ENCODE measurements around the gene PIK3CA.

Gene PIK3CA

DNA sequence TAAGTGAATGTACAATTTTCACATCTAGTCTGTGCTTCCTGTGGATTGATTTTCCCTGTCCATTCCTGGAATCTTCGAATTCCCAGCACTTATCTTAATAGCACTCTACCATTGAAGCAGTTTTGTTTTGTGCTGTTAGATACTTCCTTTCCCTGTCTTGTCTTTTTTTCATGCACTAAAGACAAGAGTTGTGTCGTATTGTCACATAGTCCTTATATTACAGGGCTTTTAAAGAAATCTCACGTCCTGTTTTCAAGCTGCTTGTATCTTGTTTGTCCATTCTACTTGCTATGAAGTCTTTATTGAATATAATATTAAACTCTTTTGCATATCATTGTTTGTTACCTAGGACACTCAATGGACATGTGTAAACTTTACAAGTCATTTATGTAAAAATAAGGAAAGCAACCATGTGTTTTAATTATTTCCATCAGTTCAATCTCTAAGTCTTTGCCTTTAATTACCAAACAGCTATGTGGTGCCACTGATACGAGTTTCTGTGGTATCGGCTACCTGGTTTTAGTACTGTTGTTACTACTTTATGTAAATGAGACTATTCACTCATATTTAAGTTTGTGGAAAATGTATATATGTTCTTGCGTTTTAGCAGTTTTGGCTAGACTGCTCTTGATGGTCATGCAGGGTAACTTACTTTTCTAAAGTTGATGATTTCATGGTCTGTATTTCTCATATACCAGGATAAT, 10.3 kb downstream of the PIK3CA start:
- TF ChIP-seq CTCF (IDR thresholded peaks at IDR 0.05; ENCODE audit: borderline replicate concordance, insufficient read depth, low read depth, low read length) = no peak
- no peak overlapping the region for H3K4me3 ChIP-seq (ENCODE audit: low read depth, low read length)

GRCh38 chr3:179163503-179163902, 15.3 kb downstream of the PIK3CA start:
- TF ChIP-seq CTCF (IDR thresholded peaks at IDR 0.05; ENCODE audit: borderline replicate concordance, insufficient read depth, low read depth, low read length) = no peak
- H3K4me3 ChIP-seq (ENCODE audit: low read depth, low read length) = no peak overlapping the region

DNA sequence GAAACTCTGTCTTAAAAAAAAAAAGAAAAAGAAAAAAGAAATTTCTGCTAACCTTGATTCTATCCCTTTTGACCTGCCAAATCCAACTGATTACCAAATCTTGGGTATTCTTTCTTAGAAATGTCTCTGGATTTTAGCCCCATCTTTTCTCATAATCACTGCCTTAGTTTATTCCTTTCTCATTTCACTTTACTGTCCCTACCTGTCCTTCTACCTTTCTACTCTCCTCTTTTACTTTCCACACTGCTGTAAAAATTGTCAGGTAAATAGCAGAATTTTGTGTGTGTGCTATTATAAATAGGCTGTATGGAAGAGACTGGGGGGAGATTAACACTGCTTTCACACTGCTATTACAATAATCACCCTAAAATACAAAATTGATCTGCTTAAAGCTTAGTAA, 16.7 kb downstream of the PIK3CA start:
- TF ChIP-seq CTCF (IDR thresholded peaks at IDR 0.05; ENCODE audit: borderline replicate concordance, insufficient read depth, low read depth, low read length) = no peak
- H3K4me3 ChIP-seq (ENCODE audit: low read depth, low read length) = no peak overlapping the region

- no peak overlapping the region for H3K4me3 ChIP-seq (ENCODE audit: low read depth, low read length)
Observed at GRCh38 chr3:179166561-179167201, 18.5 kb downstream of the PIK3CA start.

GRCh38 chr3:179168918-179169317, 20.8 kb downstream of the PIK3CA start:
- TF ChIP-seq CTCF (IDR thresholded peaks at IDR 0.05; ENCODE audit: borderline replicate concordance, insufficient read depth, low read depth, low read length) = no peak

More at GRCh38 chr3:179166561-179167201, 18.5 kb downstream of the PIK3CA start:
- no peak for TF ChIP-seq CTCF (IDR thresholded peaks at IDR 0.05; ENCODE audit: borderline replicate concordance, insufficient read depth, low read depth, low read length)

DNA sequence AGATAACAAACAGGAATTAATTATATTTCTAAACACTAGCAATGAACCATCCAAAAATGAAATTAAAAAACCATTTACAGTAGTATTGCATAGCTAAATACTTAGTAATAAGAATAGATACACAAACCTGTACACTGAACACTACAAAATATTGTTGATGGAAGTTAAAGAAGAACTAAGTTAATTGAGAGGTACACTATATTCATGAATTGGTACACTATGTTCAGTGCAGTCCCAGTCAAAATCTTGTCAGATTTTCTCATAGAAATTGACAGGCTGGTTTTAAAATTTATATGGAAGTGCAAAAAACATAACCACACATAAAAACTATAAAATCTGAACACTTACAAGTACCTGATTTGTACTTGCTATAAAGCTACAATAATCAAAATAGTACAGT, 24.4 kb downstream of the PIK3CA start:
- H3K4me3 ChIP-seq (ENCODE audit: low read depth, low read length) = no peak overlapping the region
- TF ChIP-seq CTCF (IDR thresholded peaks at IDR 0.05; ENCODE audit: borderline replicate concordance, insufficient read depth, low read depth, low read length) = no peak

More at GRCh38 chr3:179168918-179169317, 20.8 kb downstream of the PIK3CA start:
- H3K4me3 ChIP-seq (ENCODE audit: low read depth, low read length) = no peak overlapping the region

DNA sequence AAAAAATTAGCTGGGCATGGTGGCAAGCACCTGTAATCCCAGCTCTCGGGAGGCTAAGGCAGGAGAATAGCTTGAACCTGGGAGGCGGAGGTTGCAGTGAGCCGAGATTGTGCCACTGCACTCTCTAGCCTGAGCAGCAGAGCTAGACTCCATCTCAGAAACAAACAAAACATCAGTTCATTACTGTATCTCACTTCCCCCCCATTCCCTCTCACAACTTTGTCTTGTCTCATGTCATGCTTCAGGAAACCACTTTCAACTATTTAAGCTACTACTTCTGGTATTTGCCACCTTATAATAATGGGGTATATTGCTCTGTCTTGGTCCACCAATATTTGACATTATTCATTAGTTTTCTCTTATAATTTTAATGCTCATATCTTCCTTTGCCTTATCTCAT, 26.2 kb downstream of the PIK3CA start:
- no peak for TF ChIP-seq CTCF (IDR thresholded peaks at IDR 0.05; ENCODE audit: borderline replicate concordance, insufficient read depth, low read depth, low read length)

More for the DNA sequence above, 26.2 kb downstream of the PIK3CA start:
- no peak overlapping the region for H3K4me3 ChIP-seq (ENCODE audit: low read depth, low read length)

Data from GM12875 (cell line).